Osteoblast (primary cell): ENCODE measurements around the gene ATG4A. TPM values are rescaled to one million over a fixed set of nuclear protein-coding genes. Genes with fewer than 3 reads are reported as not detected.

Experiments
- DNase-seq: peaks from one replicate; pipeline ENCODE4 v3.0.0; 2011; ENCODE audit warnings: low spot score, mixed read lengths; ENCODE audit not compliant: insufficient read length; ENCODE audit errors: missing footprints
- H2AFZ ChIP-seq: 2 replicates; pipeline ENCODE4 v1.6.0; 2011; ENCODE audit warnings: mild to moderate bottlenecking, low read length
- H3K27ac ChIP-seq: 2 replicates; pipeline ENCODE4 v1.5.1; 2011; ENCODE audit warnings: mild to moderate bottlenecking, low read depth, low read length, moderate library complexity
- H3K27me3 ChIP-seq: 2 replicates; pipeline ENCODE4 v1.6.0; 2012; ENCODE audit warnings: mild to moderate bottlenecking, control low read depth, inconsistent platforms, low read length, moderate library complexity; ENCODE audit not compliant: insufficient read depth
- H3K36me3 ChIP-seq: 2 replicates; pipeline ENCODE4 v1.5.1; 2011; ENCODE audit warnings: mild to moderate bottlenecking, low read length, control low read depth, moderate library complexity; ENCODE audit not compliant: insufficient read depth
- H3K4me1 ChIP-seq: 2 replicates; pipeline ENCODE4 v1.5.1; 2011; ENCODE audit warnings: mild to moderate bottlenecking, low read length, control low read depth, moderate library complexity; ENCODE audit not compliant: insufficient read depth
- H3K4me2 ChIP-seq: 2 replicates; pipeline ENCODE4 v1.6.0; 2011; ENCODE audit warnings: mild to moderate bottlenecking, low read length; ENCODE audit not compliant: insufficient read depth
- H3K4me3 ChIP-seq: fragments of 200-600 bp; sonication (generic); 3 replicates; pipeline ENCODE4 v1.5.1; 2012; ENCODE audit warnings: mild to moderate bottlenecking, low read length, inconsistent platforms; ENCODE audit not compliant: insufficient read depth
- H3K79me2 ChIP-seq: 2 replicates; pipeline ENCODE4 v1.6.0; 2012; ENCODE audit warnings: mild to moderate bottlenecking, low read length, control low read depth, inconsistent platforms; ENCODE audit not compliant: insufficient read depth
- H3K9me3 ChIP-seq: 2 replicates; pipeline ENCODE4 v1.5.1; 2011; ENCODE audit warnings: low read depth, low read length, control low read depth
- H4K20me1 ChIP-seq: 2 replicates; pipeline ENCODE4 v1.6.0; 2012; ENCODE audit warnings: mild to moderate bottlenecking, low read length, control low read depth; ENCODE audit not compliant: insufficient read depth
- CTCF ChIP-seq: IDR thresholded peaks from 2 replicates; pipeline ENCODE4 v1.5.1; 2011; ENCODE audit warnings: mild to moderate bottlenecking, low read depth, low read length, moderate library complexity; ENCODE audit errors: extremely low read depth
- total RNA-seq: library from RNA; depleted of rRNA; stranded (reverse); fragments of >200 nt; gene quantifications from 2 replicates; pipeline ENCODE4 v1.2.3, GENCODE V29; 2012

ATG4A gene
- total RNA-seq, 1 donor: 6.9 TPM

- peaks cover 52% of the 10 kb centered on the region for H3K27me3 ChIP-seq
- no peak overlapping the region for H3K27ac ChIP-seq
- no peak overlapping the region for H3K4me3 ChIP-seq
- no peak overlapping the region for H2AFZ ChIP-seq
- H3K9me3 ChIP-seq: no peaks in the 10 kb centered on the region
- H3K4me2 ChIP-seq: no peak overlapping the region
- TF ChIP-seq CTCF: no peak
- DNase-seq: no peak
- no peaks in the 10 kb centered on the region for H3K36me3 ChIP-seq
- no peaks in the 10 kb centered on the region for H4K20me1 ChIP-seq
- H3K4me1 ChIP-seq: no peaks in the 10 kb centered on the region
- H3K79me2 ChIP-seq: no peaks in the 10 kb centered on the region
These were observed 23.5 kb upstream of the ATG4A start for GRCh38 chrX:108068121-108068520.

DNA sequence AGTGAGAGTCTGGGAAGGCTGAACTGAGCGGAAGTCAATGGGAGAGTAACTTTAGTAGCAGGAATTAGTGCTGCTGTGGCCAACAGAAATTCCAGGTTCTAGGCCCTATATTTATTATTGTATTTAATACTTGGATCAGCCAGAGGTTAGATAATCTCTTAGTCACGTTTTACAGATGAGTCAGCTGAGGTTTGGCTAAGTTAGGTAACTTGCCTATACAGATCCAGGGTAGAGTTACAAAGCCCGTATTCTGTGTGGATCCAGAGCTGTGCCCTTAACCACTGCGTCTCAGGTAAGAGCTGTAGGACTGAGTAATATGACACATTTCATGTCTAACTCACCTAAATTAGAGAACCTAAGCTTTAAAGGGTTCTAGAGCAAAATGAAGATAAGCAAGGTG is 20.7 kb upstream of the ATG4A start:
- H3K4me1 ChIP-seq: no peaks in the 10 kb centered on the region
- no peak overlapping the region for H3K27ac ChIP-seq
- H3K79me2 ChIP-seq: no peaks in the 10 kb centered on the region
- no peaks in the 10 kb centered on the region for H4K20me1 ChIP-seq
- TF ChIP-seq CTCF: no peak
- DNase-seq: no peak
- no peak overlapping the region for H3K4me2 ChIP-seq
- H2AFZ ChIP-seq: no peak overlapping the region
- no peaks in the 10 kb centered on the region for H3K9me3 ChIP-seq
- no peak overlapping the region for H3K4me3 ChIP-seq
- H3K27me3 ChIP-seq: peaks cover 62% of the 10 kb centered on the region
- H3K36me3 ChIP-seq: no peaks in the 10 kb centered on the region

- H3K27ac ChIP-seq: no peak overlapping the region
- no peaks in the 10 kb centered on the region for H3K79me2 ChIP-seq
- H3K27me3 ChIP-seq: peaks cover 61% of the 10 kb centered on the region
- H3K4me3 ChIP-seq: no peak overlapping the region
- H3K36me3 ChIP-seq: no peaks in the 10 kb centered on the region
- no peak overlapping the region for H2AFZ ChIP-seq
- H3K4me1 ChIP-seq: no peaks in the 10 kb centered on the region
- no peak for TF ChIP-seq CTCF
- DNase-seq: no peak
- no peaks in the 10 kb centered on the region for H4K20me1 ChIP-seq
- H3K4me2 ChIP-seq: no peak overlapping the region
- no peaks in the 10 kb centered on the region for H3K9me3 ChIP-seq
These were observed 20.0 kb upstream of the ATG4A start for GRCh38 chrX:108071578-108071977.

DNA sequence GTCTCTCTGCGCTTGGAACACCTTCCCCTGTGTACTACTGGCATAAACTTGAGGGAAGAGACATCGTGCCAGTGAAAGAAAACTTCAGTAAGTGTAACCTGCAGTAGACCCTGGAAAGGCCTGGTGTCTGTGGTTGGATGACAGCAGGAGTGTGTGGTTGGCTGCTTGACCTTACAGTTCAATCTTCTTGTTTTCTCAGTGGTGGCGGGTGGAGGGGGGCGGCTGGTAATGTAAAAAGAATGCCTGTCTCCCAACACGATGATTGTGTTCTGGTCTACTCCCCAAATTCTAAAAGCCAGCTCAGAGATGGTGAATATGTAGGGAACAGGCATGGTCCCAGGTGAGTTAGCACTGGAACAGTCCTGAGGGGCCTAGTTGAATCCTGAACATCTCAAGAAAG is 18.8 kb upstream of the ATG4A start:
- H2AFZ ChIP-seq: no peak overlapping the region
- H3K4me1 ChIP-seq: no peaks in the 10 kb centered on the region
- no peaks in the 10 kb centered on the region for H3K36me3 ChIP-seq
- no peak for DNase-seq
- TF ChIP-seq CTCF: no peak
- H3K27ac ChIP-seq: no peak overlapping the region
- peak overlapping the region; percentile 10 for H3K4me3 ChIP-seq
- peak overlapping the region; percentile 64 for H3K4me2 ChIP-seq
- no peaks in the 10 kb centered on the region for H3K79me2 ChIP-seq
- no peaks in the 10 kb centered on the region for H4K20me1 ChIP-seq
- H3K9me3 ChIP-seq: no peaks in the 10 kb centered on the region
- H3K27me3 ChIP-seq: peaks cover 55% of the 10 kb centered on the region
